ENCODE data around the gene WDR45.

The WDR45 gene

GRCh38 chrX:49043220-49043986, 36.3 kb downstream of the WDR45 start, which contains the start of gene TFE3:
Gene TFE3, minus strand, starts transcription at chrX:49043357. Its CDS starts 131 bp downstream, at chrX:49043226.
- DNase-seq (ENCODE audit: low read depth in 2 of 2), result peak; percentile 84 to 86

GRCh38 chrX:49042581-49043219, 37.0 kb downstream of the WDR45 start:
- no peak for DNase-seq (ENCODE audit: low read depth in 2 of 2)

GRCh38 chrX:49041744-49042580, 37.7 kb downstream of the WDR45 start:
- no peak for DNase-seq (ENCODE audit: low read depth in 2 of 2)

- no peak for DNase-seq (ENCODE audit: low read depth in 2 of 2)
Measured at GRCh38 chrX:49040376-49040955, 39.2 kb downstream of the WDR45 start.

- DNase-seq (ENCODE audit: low read depth in 2 of 2), result no peak
Measured at GRCh38 chrX:49039598-49040375, 39.9 kb downstream of the WDR45 start.

- no peak for DNase-seq (ENCODE audit: low read depth in 2 of 2)
Measured at GRCh38 chrX:49037883-49038475, 41.7 kb downstream of the WDR45 start.

GRCh38 chrX:49030283-49030682, 49.4 kb downstream of the WDR45 start:
- no peak for DNase-seq (ENCODE audit: low read depth in 2 of 2)

- no peak for DNase-seq (ENCODE audit: low read depth in 2 of 2)
Measured at GRCh38 chrX:49029876-49030275, 49.8 kb downstream of the WDR45 start.

Data from stimulated activated CD8-positive, alpha-beta memory T cell treated with anti-CD3 and anti-CD28 coated beads, Interleukin-7, amount 100 ng/mL, for 1 hour (primary cell).